Measurements from ENCODE around the gene HOXB13.
A peak's percentile ranks its signal among the peaks of the same experiment; 100 is the strongest.

HOXB13 gene

GRCh38 chr17:48701864-48702532 lies 26.6 kb downstream of the HOXB13 start:
- DNase-seq: no peak

DNA sequence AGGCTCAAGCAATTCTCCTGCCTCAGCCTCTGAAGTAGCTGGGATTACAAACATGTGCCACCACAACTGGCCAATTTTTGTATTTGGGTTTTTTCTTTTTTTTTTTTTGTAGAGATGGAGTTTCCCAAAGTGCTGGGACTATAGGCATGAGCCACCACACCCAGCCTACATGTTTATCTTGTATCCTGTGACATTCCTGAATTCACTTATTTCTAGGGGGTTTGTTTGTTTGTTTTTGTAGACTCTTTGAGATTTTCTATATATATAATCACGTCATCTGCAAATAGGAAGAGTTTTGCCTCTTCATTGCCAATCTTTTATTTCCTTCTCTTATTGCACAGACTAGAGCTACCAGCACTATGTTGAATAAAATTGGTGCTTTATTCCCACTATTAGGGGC lies 35.4 kb downstream of the HOXB13 start:
- DNase-seq: no peak

GRCh38 chr17:48692049-48692448 lies 36.5 kb downstream of the HOXB13 start:
- DNase-seq: no peak

- no peak for DNase-seq
Observed at GRCh38 chr17:48690655-48691054, 37.9 kb downstream of the HOXB13 start.

GRCh38 chr17:48681609-48682008 lies 46.9 kb downstream of the HOXB13 start:
- no peak for DNase-seq

- no peak for DNase-seq
Observed at GRCh38 chr17:48679385-48680096, 49.0 kb downstream of the HOXB13 start.

GRCh38 chr17:48678141-48678971 lies 50.2 kb downstream of the HOXB13 start:
- peak; percentile 66 for DNase-seq

- DNase-seq: no peak
Observed at GRCh38 chr17:48676963-48677558, 51.5 kb downstream of the HOXB13 start.
